ENCODE results near the gene UBASH3B.

DNA sequence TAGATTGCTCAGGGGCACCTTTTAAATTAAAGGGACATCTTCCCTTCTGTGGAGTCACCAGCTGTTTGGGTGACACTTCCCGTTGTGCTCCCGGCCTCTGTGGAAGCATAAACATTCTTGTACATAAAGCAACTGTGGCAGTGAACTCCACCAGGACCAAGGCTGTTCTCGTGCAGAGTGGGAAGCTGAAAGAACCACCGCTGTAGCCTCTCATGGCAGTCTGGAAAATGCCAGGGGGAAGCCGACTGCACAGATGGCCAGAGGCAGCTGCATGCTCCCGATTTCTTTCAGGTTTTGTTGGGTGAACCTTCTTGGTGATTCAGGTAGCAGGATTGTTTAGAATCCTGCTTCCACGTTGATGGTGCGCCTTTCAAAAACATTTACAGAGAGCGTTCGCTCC, 10.3 kb downstream of the UBASH3B start:
- TF ChIP-seq POLR2AphosphoS5 (IDR thresholded peaks at IDR 0.05; ENCODE audit: borderline replicate concordance, low read depth, low read length): no peak
- TF ChIP-seq EZH2 (IDR thresholded peaks at IDR 0.05): no peak
